Hepatocyte (in vitro differentiated cells): ENCODE measurements around the gene LDLRAD4.

Experiments
- CTCF ChIP-seq: fragments of 200-600 bp; sonication (generic); IDR thresholded peaks from 2 replicates; pipeline ENCODE4 v1.5.1; 2016; ENCODE audit warnings: antibody characterized with exemption, mild to moderate bottlenecking; ENCODE audit not compliant: poor library complexity
- EZH2phosphoT487 ChIP-seq: fragments of 200-600 bp; sonication (generic); IDR thresholded peaks from one replicate; pipeline ENCODE4 v1.6.1; 2018; ENCODE audit warnings: antibody characterized with exemption, mild to moderate bottlenecking, low read depth, moderate library complexity; ENCODE audit not compliant: unreplicated experiment, severe bottlenecking

GRCh38 chr18:13528739-13529392, 310.3 kb downstream of the LDLRAD4 start:
- TF ChIP-seq EZH2phosphoT487 (no peak), CTCF (no peak)
